Stimulated activated CD8-positive, alpha-beta memory T cell treated with anti-CD3 and anti-CD28 coated beads, Interleukin-15, amount 100 ng/mL, for 1 hour (primary cell): Measurements from ENCODE around the gene NGB.
A peak's percentile ranks its signal among the peaks of the same experiment; 100 is the strongest.
"Not testable (repeated sequence)": the region's sequence is repeated elsewhere in the genome, so short reads cannot be mapped to it uniquely, and the experiment has no call there.

Experiments
- DNase-seq: peaks from one replicate; pipeline ENCODE4 v3.0.0-alpha.2; 2020; ENCODE audit warnings: low read depth

NGB gene, protein sequence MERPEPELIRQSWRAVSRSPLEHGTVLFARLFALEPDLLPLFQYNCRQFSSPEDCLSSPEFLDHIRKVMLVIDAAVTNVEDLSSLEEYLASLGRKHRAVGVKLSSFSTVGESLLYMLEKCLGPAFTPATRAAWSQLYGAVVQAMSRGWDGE

GRCh38 chr14:77271113-77271710 is at the start of gene NGB:
Gene NGB (minus strand): TSS chr14:77271206. CDS start chr14:77270937, 269 bp downstream.
- DNase-seq, result no peak

DNA sequence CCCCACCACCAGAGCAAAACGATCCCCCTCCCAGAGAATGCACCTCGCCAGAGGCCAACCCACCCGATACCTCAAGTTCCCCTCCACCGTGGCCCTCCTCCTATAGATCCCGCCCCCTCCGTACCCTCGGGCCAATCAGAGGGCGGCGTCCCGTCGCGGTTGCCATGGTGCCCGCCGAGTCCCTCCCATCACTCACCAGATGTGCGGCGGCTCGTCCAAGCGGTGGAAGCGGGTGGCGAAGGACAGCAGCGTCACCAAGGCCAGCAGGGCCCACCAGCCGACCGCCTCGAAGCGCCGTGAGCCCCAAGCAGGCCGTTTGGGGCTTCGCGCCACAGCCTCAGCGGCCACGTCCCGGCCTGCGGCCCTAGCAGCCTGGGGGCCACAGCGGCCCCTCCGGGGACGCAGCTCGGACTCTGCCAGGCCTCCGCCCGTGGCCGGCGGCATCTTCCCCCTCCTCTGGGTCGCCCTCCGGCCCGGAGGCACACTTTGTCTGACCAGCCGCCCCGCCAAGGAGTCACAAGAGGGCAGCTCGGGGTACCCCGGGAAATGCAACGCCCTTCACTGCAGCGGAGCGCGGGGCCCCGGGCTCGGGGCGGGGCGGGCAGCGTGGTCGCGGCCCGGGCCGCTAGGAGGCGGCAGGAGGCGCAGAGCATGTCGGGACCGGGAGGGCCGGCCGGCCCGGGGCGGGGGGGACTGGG is 49.4 kb upstream of the NGB start, which contains the start of gene POMT2:
TSS of gene POMT2 (minus strand) at position 646 of the 698 bp plus-strand sequence. CDS start at position 444, 202 bp downstream.
- peak; percentile 87 for DNase-seq

DNA sequence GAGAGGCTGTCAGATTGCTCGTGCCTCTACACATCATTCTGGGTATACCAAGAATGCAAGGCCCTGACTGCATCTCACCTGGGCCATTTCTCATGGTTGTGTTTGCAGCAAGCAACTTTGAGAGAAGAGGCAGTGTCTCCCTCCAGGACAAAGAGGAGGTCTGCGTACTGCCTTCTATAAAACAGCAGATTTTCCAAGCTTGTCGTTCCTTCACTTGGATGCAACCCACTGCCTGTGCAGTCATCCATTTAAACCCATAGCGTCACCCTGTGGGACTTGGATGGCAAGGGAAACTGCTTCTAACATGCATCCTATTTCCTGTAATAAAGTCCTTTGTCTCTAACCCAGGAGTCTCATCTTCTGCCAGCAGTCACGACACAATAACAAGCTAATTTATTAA is 48.4 kb upstream of the NGB start:
- DNase-seq, result no peak

DNA sequence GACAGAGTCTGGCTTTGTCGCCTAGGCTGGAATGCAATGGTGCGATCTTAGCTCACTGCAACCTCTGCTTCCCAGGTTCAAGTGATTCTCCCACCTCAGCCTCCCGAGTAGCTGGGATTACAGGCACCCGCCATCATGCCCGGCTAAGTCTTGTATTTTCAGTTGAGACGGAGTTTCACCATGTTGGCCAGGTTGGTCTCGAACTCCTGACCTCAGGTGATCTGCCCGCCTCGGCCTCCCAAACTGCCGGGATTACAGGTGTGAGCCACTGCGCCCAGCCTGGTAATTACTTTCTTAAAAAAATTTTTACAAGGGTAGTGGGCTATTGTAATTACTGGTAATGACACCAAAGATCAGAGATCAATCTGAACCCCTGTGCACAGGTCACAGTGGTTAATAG is 47.8 kb upstream of the NGB start:
- DNase-seq, result not testable (repeated sequence)

DNA sequence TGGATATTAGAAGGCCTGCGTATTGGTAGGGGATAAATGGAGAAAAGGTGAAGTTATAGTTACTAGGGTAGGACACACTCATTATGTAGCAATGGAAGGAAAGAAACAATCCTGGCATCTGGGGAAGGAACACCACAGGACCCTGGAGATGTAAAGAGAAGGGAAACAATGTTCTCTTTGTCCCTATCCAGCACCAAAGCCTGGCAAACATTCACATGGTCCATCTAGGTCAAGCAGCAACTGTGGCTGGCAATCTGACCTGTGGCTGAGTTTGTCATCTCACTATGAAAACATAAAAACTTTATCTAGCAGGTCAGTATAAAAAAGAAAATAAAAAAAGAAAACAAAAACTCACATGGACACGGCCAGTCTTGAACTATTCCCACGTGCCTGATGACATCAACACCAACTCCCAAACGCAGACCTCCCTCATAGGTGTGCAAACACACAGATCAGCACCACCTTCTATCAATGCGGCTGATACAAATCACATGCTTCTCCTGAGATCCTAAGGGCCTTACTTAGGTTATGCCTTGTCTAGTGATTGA is 47.1 kb upstream of the NGB start:
- DNase-seq, result no peak

DNA sequence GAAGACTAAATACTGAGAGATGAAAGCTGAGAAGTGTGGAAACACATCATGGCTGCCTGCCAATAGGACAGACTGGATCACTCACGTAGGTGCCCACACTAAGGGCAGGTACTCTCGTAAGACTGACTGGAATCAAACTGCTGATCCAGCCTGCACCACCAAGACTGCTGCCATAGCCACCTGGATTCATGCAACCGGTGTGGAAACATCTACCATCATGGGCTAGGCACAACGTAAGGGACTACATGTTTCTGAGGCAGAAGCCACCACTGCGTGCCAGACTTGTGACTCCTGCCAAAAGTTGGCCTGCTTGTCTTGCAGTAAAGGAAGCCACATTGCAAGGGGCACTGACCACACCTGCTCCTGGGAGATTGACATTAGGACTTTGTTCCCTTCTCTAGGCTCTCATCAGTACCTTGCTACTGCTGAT is 45.9 kb upstream of the NGB start:
- DNase-seq, result no peak

- DNase-seq, result no peak
Observed at GRCh38 chr14:77316195-77316505, 45.1 kb upstream of the NGB start.

GRCh38 chr14:77314539-77315457 is 43.8 kb upstream of the NGB start:
- no peak for DNase-seq

GRCh38 chr14:77314043-77314442 is 43.0 kb upstream of the NGB start:
- DNase-seq, result no peak

DNA sequence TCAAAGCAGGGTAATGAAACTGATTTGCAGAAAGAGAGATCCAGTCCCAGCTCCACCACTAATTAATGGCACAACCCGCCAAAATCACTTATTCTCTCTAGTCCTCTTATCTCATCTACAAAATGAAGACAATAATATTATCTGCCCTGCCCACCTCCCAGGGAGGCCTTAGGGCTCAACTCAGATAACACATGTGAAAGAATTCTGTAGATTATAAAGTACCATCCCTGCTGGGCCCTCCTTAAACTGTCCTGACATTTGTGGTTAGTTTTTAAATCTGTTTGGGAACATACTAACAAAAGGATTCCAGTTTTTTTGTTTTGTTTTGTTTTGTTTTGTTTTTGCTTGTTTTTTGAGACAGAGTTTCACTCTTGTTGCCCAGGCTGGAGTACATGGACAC is 42.4 kb upstream of the NGB start:
- DNase-seq, result no peak

DNA sequence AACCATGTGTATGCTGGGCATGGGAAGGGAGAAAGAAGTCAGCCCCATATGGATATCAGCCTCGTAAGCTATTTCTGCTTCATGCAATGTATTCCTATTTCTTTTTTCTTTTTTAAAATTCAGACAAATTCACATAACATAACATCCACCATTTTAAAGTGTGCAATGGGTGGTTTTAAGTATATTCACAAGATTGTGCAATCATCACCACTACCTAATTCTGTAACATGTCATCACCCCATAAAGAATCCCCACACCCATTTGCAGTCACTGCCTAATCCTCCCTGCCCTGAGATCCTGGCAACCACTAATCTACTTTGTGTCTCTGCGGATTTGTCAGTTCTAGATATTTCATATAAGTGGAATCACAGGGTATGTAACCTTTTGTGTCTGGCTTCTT is 40.2 kb upstream of the NGB start:
- DNase-seq, result no peak

GRCh38 chr14:77310026-77310425 is 39.0 kb upstream of the NGB start:
- no peak for DNase-seq

DNA sequence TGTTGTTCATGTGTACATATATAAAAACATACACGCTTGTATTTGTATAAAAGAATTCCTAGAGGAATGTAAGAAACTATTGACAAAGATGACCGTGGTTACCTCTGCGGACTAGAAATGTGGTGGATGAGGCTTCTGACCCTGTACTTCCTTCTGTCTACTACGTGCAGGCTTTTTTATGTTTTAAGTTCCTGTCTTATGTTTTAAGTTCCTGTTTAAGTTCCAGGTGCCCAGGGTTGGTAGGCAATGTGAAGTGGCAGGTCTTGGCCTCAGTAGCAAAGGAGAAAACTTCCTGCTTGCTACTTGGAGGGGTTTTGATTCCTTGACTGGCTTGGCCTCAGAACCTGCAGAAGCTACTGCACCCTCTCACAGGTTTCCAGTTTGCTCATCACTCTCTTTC is 38.1 kb upstream of the NGB start:
- DNase-seq, result no peak

DNA sequence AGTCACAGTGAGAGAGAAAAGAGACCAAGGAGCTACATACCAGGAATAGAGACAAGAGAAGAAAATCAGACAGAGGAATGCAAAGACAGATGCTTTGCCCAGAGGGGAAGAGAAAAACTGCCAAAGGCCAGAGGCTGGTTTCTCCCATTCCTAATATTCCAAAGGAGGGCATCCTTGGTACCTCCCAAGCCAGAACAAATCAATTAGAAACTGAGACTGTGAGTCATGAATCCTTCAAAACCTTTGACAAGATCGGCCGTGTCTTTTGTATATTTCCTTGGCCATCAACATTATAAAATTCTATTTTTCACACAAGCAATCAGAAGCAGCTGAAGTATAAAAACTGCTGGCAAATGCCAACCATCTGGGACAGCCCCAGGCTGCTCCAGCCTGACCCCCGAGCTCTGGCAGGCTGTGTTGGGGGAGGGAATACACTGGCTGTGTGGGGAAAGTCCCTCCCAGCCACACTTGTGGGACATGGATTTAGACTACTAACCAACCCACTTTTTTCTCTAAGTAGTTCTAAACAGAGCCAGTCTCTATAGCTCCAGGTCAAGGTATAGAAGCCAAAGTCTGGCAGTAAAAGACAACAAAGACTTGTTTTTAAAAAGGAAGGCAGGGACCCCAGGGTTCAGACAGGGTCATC is 36.0 kb upstream of the NGB start:
- DNase-seq, result no peak

GRCh38 chr14:77306416-77306815 is 35.4 kb upstream of the NGB start:
- DNase-seq, result no peak

DNA sequence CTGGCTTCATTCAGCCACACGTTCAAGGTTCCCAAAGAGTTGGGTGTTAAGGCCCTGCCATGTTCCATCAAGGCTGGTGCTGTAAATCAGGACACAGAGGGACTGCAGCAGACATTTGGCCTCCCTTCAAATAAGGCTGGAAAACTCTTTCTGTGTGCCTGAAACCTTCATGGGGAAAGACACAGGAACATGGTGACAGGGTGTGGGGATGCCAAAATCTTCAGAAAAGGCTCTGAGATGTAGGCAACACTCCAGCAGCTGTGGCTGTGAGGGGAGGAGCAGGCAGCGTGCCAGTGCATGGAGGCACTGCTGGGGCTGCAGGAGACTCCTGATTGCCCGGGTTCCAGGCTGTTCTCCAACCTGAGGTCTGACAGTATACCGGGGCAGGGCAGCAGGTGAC is 34.7 kb upstream of the NGB start:
- no peak for DNase-seq

- no peak for DNase-seq
Observed at GRCh38 chr14:77303417-77304156, 32.6 kb upstream of the NGB start.

DNA sequence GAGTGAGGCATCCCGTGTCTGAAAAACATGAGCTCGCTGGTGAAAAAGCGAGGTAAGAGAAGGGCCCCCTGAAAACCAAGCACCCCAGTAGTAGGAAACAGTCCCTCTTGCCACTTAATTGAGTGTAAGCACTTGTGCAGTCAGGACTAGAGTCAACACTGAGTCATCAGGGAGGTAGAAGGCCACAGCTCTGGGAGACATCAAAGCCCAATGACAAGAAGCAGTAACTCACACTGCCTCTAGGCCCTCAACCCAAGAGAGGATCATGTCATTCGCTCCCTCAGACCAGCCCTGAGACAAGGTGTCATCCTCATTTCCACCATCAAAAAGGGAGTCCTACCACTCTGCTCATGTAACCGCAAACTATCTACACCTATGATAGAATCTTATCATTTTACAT is 31.9 kb upstream of the NGB start:
- DNase-seq, result no peak

DNA sequence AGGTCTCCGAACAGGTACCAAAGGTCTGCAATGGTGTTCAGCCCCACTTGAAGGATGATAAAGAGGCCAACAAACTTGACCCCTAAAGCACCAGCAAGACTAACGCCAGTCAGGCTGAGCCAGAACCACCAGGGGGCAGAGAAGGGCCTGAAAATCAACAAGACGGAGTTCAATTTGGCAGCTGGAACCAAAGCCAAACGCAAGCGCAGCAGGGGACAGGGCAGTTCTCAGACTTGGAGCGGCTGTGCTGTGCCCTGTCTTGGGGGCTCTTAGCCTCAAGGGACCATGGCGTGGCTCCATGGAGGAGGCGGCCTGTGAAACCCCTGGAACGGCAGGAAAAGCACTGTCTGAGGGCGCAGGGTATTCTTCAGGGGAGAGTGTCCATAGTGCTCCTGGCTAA is 30.1 kb upstream of the NGB start:
- peak; percentile 29 for DNase-seq

DNA sequence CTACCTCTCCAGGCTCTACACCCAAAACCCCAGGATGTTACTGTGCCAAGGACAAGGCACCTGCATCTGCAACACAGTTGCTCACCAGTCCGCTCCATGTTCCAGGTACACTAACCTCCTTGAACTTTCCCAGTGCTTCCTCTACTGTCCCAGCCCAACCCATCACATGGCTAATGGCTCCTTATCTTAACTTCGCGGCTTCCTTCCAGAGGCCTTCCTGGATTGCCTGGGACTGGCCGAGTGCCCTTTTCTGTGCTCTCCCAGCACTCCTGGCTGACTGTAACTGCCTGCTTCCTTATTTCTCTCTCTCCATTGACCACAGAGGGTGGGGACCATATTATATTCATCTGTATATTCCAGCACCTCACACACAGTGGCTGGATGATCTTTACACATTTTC is 28.8 kb upstream of the NGB start:
- DNase-seq, result no peak

GRCh38 chr14:77296906-77297305 is 25.9 kb upstream of the NGB start:
- no peak for DNase-seq
